IgD-negative memory B cell (primary cell): ENCODE data around the gene UFD1. TPM values are rescaled to one million over a fixed set of nuclear protein-coding genes. Genes with fewer than 3 reads are reported as not detected.

ENCODE experiments used
- H3K27ac Mint-ChIP-seq, 3 donors: one replicate each; pipeline ENCODE4 v1.8.0; 2020 to 2022; ENCODE audit warnings: mild to moderate bottlenecking in 3 of 3, mixed read lengths in 3 of 3, moderate library complexity in 1 of 3
- H3K27me3 Mint-ChIP-seq: one replicate; pipeline ENCODE4 v1.8.0; 2021; ENCODE audit warnings: mixed read lengths
- H3K36me3 Mint-ChIP-seq: one replicate; pipeline ENCODE4 v1.8.0; 2020; ENCODE audit warnings: mild to moderate bottlenecking, mixed read lengths
- H3K4me1 Mint-ChIP-seq, 3 donors: one replicate each; pipeline ENCODE4 v1.8.0; 2020 to 2022; ENCODE audit warnings: mixed read lengths in 3 of 3, mild to moderate bottlenecking in 1 of 3
- H3K4me3 Mint-ChIP-seq, 4 donors: one replicate each; pipeline ENCODE4 v1.8.0; 2020 to 2022; ENCODE audit warnings: mild to moderate bottlenecking in 4 of 4, mixed read lengths in 4 of 4, moderate library complexity in 3 of 4
- H3K9me3 Mint-ChIP-seq, 3 donors: one replicate each; pipeline ENCODE4 v1.8.0; 2020 to 2021; ENCODE audit warnings: mixed read lengths in 3 of 3, mild to moderate bottlenecking in 1 of 3
- polyA plus RNA-seq: library from polyadenylated mRNA; unstranded; fragments of 300-500 nt; fragmentation: Illumina TruSeq; gene quantifications from one replicate; pipeline ENCODE4 v1.2.3, GENCODE V29; 2021

Gene UFD1
- polyA plus RNA-seq, 1 donor from 2014 or later, result 52.1 TPM

GRCh38 chr22:19476023-19476422 lies 3.0 kb downstream of the UFD1 start:
- H3K27ac Mint-ChIP-seq, result no peak overlapping the region
- peaks cover 21 to 31% (median 22%) of the 10 kb centered on the region in 3 donors for H3K4me1 Mint-ChIP-seq
- no peaks in the 10 kb centered on the region for H3K9me3 Mint-ChIP-seq
- H3K4me3 Mint-ChIP-seq, result peak overlapping the region in 2 of 4 donors; percentile 47 to 60
- H3K36me3 Mint-ChIP-seq, result no peaks in the 10 kb centered on the region
- no peaks in the 10 kb centered on the region for H3K27me3 Mint-ChIP-seq

GRCh38 chr22:19473578-19473977 lies 5.4 kb downstream of the UFD1 start:
- Mint-ChIP-seq H3K4me1 (peaks cover 14 to 21% (median 16%) of the 10 kb centered on the region in 3 donors), H3K9me3 (no peaks in the 10 kb centered on the region), H3K27me3 (no peaks in the 10 kb centered on the region), H3K4me3 (peak overlapping the region in 1 of 4 donors; percentile 20), H3K27ac (peak overlapping the region in 1 of 3 donors; percentile 13), H3K36me3 (peaks cover under 1% of the 10 kb centered on the region)

GRCh38 chr22:19472233-19472632 lies 6.8 kb downstream of the UFD1 start:
- Mint-ChIP-seq H3K9me3 (no peaks in the 10 kb centered on the region), H3K4me3 (no peak overlapping the region), H3K27ac (no peak overlapping the region), H3K36me3 (peaks cover 1% of the 10 kb centered on the region), H3K4me1 (peaks cover 3 to 11% (median 7%) of the 10 kb centered on the region in 3 donors), H3K27me3 (no peaks in the 10 kb centered on the region)

- no peak overlapping the region for H3K4me3 Mint-ChIP-seq
- H3K27ac Mint-ChIP-seq, result no peak overlapping the region
- peaks cover 1% of the 10 kb centered on the region for H3K36me3 Mint-ChIP-seq
- H3K9me3 Mint-ChIP-seq, result no peaks in the 10 kb centered on the region
- H3K4me1 Mint-ChIP-seq, result peaks cover 0 to 8% (median 4%) of the 10 kb centered on the region in 3 donors
- H3K27me3 Mint-ChIP-seq, result no peaks in the 10 kb centered on the region
Observed at GRCh38 chr22:19471572-19471971, 7.4 kb downstream of the UFD1 start.

- Mint-ChIP-seq H3K36me3 (peaks cover 5% of the 10 kb centered on the region), H3K27ac (no peak overlapping the region), H3K27me3 (no peaks in the 10 kb centered on the region), H3K4me3 (no peak overlapping the region), H3K9me3 (no peaks in the 10 kb centered on the region), H3K4me1 (no peaks in the 10 kb centered on the region)
Observed at GRCh38 chr22:19470010-19470409, 9.0 kb downstream of the UFD1 start.

- Mint-ChIP-seq H3K4me3 (no peak overlapping the region), H3K27me3 (no peaks in the 10 kb centered on the region), H3K27ac (no peak overlapping the region), H3K9me3 (no peaks in the 10 kb centered on the region), H3K4me1 (no peaks in the 10 kb centered on the region), H3K36me3 (peaks cover 5% of the 10 kb centered on the region)
Observed at GRCh38 chr22:19469421-19469820, 9.6 kb downstream of the UFD1 start.

GRCh38 chr22:19467912-19468311 lies 11.1 kb downstream of the UFD1 start:
- H3K9me3 Mint-ChIP-seq, result no peaks in the 10 kb centered on the region
- no peaks in the 10 kb centered on the region for H3K27me3 Mint-ChIP-seq
- no peak overlapping the region for H3K27ac Mint-ChIP-seq
- H3K4me3 Mint-ChIP-seq, result no peak overlapping the region
- H3K4me1 Mint-ChIP-seq, result no peaks in the 10 kb centered on the region
- H3K36me3 Mint-ChIP-seq, result peaks cover 5% of the 10 kb centered on the region

- Mint-ChIP-seq H3K9me3 (no peaks in the 10 kb centered on the region), H3K27me3 (no peaks in the 10 kb centered on the region), H3K4me3 (no peak overlapping the region), H3K36me3 (peaks cover 5% of the 10 kb centered on the region), H3K4me1 (no peaks in the 10 kb centered on the region), H3K27ac (no peak overlapping the region)
Observed at GRCh38 chr22:19466848-19467752, 11.9 kb downstream of the UFD1 start.

- Mint-ChIP-seq H3K36me3 (peaks cover 5% of the 10 kb centered on the region), H3K27ac (no peak overlapping the region), H3K4me1 (no peaks in the 10 kb centered on the region), H3K27me3 (no peaks in the 10 kb centered on the region), H3K4me3 (no peak overlapping the region), H3K9me3 (no peaks in the 10 kb centered on the region)
Observed at GRCh38 chr22:19466126-19466716, 12.8 kb downstream of the UFD1 start.

GRCh38 chr22:19464975-19465374 lies 14.0 kb downstream of the UFD1 start:
- H3K27me3 Mint-ChIP-seq, result no peaks in the 10 kb centered on the region
- H3K36me3 Mint-ChIP-seq, result peaks cover 7% of the 10 kb centered on the region
- H3K9me3 Mint-ChIP-seq, result no peaks in the 10 kb centered on the region
- no peaks in the 10 kb centered on the region for H3K4me1 Mint-ChIP-seq
- no peak overlapping the region for H3K27ac Mint-ChIP-seq
- no peak overlapping the region for H3K4me3 Mint-ChIP-seq

- Mint-ChIP-seq H3K36me3 (peaks cover 7% of the 10 kb centered on the region), H3K4me1 (no peaks in the 10 kb centered on the region), H3K4me3 (peak overlapping the region in 1 of 4 donors; percentile 33), H3K9me3 (no peaks in the 10 kb centered on the region), H3K27ac (no peak overlapping the region), H3K27me3 (no peaks in the 10 kb centered on the region)
Observed at GRCh38 chr22:19464546-19464945, 14.4 kb downstream of the UFD1 start.

- no peaks in the 10 kb centered on the region for H3K4me1 Mint-ChIP-seq
- no peak overlapping the region for H3K27ac Mint-ChIP-seq
- H3K9me3 Mint-ChIP-seq, result no peaks in the 10 kb centered on the region
- H3K36me3 Mint-ChIP-seq, result peaks cover 7% of the 10 kb centered on the region
- peak overlapping the region in 1 of 4 donors; percentile 33 for H3K4me3 Mint-ChIP-seq
- H3K27me3 Mint-ChIP-seq, result no peaks in the 10 kb centered on the region
Observed at GRCh38 chr22:19463491-19464469, 15.2 kb downstream of the UFD1 start.

- no peaks in the 10 kb centered on the region for H3K27me3 Mint-ChIP-seq
- peak overlapping the region in 1 of 3 donors; percentile 81 for H3K27ac Mint-ChIP-seq
Observed at GRCh38 chr22:19463008-19463407, 16.0 kb downstream of the UFD1 start.

GRCh38 chr22:19461506-19461905 lies 17.5 kb downstream of the UFD1 start:
- Mint-ChIP-seq H3K27me3 (no peaks in the 10 kb centered on the region), H3K4me3 (no peak overlapping the region), H3K4me1 (no peaks in the 10 kb centered on the region), H3K9me3 (no peaks in the 10 kb centered on the region), H3K27ac (no peak overlapping the region), H3K36me3 (peaks cover 6% of the 10 kb centered on the region)

More at GRCh38 chr22:19463008-19463407, 16.0 kb downstream of the UFD1 start:
- H3K4me1 Mint-ChIP-seq, result no peaks in the 10 kb centered on the region
- H3K9me3 Mint-ChIP-seq, result no peaks in the 10 kb centered on the region
- H3K36me3 Mint-ChIP-seq, result peaks cover 6% of the 10 kb centered on the region
- H3K4me3 Mint-ChIP-seq, result no peak overlapping the region

GRCh38 chr22:19460036-19460435 lies 19.0 kb downstream of the UFD1 start:
- H3K27ac Mint-ChIP-seq, result no peak overlapping the region
- H3K27me3 Mint-ChIP-seq, result no peaks in the 10 kb centered on the region
- H3K4me3 Mint-ChIP-seq, result no peak overlapping the region
- H3K36me3 Mint-ChIP-seq, result peaks cover 4% of the 10 kb centered on the region
- no peaks in the 10 kb centered on the region for H3K4me1 Mint-ChIP-seq
- H3K9me3 Mint-ChIP-seq, result no peaks in the 10 kb centered on the region
